HG03097 (cell line): Measurements from ENCODE around the gene OGFOD1.

Experiments used
- ATAC-seq: cut with Tn5 transposase; IDR thresholded peaks from one replicate; pipeline ENCODE4 v1.9.1; 2021; ENCODE audit not compliant: unreplicated experiment, low FRiP score

Gene OGFOD1

GRCh38 chr16:56425439-56425832 lies 25.9 kb upstream of the OGFOD1 start, which contains the start of gene AMFR:
TSS of gene AMFR (minus strand) at chr16:56425545. CDS start at chr16:56425327, 218 bp downstream.
- ATAC-seq: peak; percentile 76

GRCh38 chr16:56426585-56426984 lies 24.8 kb upstream of the OGFOD1 start:
- ATAC-seq: no peak

GRCh38 chr16:56428091-56428490 lies 23.3 kb upstream of the OGFOD1 start:
- ATAC-seq: no peak

- no peak for ATAC-seq
Measured at GRCh38 chr16:56436258-56436657, 15.1 kb upstream of the OGFOD1 start.

- no peak for ATAC-seq
Measured at GRCh38 chr16:56438038-56438437, 13.3 kb upstream of the OGFOD1 start.

GRCh38 chr16:56447286-56447685 lies 4.1 kb upstream of the OGFOD1 start:
- ATAC-seq: no peak

- ATAC-seq: no peak
Measured at GRCh38 chr16:56448005-56448404, 3.3 kb upstream of the OGFOD1 start.

GRCh38 chr16:56450275-56450985 lies 924 bp upstream of the OGFOD1 start:
- peak; percentile 19 for ATAC-seq

- peak; percentile 32 for ATAC-seq
Measured at GRCh38 chr16:56451753-56452689, 667 bp downstream of the OGFOD1 start.

- no peak for ATAC-seq
Measured at GRCh38 chr16:56457927-56458470, 6.6 kb downstream of the OGFOD1 start.

GRCh38 chr16:56460101-56460500 lies 8.7 kb downstream of the OGFOD1 start:
- no peak for ATAC-seq

GRCh38 chr16:56462064-56462796 lies 10.9 kb downstream of the OGFOD1 start:
- ATAC-seq: no peak

- ATAC-seq: no peak
Measured at GRCh38 chr16:56463153-56463552, 11.8 kb downstream of the OGFOD1 start.

GRCh38 chr16:56466344-56466743 lies 15.0 kb downstream of the OGFOD1 start:
- no peak for ATAC-seq

- ATAC-seq: no peak
Measured at GRCh38 chr16:56468800-56469199, 17.4 kb downstream of the OGFOD1 start.

GRCh38 chr16:56469748-56470147 lies 18.4 kb downstream of the OGFOD1 start:
- ATAC-seq: no peak

- ATAC-seq: no peak
Measured at GRCh38 chr16:56470232-56470631, 18.9 kb downstream of the OGFOD1 start.

GRCh38 chr16:56470666-56471065 lies 19.3 kb downstream of the OGFOD1 start:
- ATAC-seq: no peak

- ATAC-seq: no peak
Measured at GRCh38 chr16:56475201-56475600, 23.8 kb downstream of the OGFOD1 start.

GRCh38 chr16:56477096-56477878 lies 25.9 kb downstream of the OGFOD1 start:
- no peak for ATAC-seq
